Mucosa of descending colon (tissue), 3 donors: Measurements from ENCODE around the gene HSD17B4. TPM values are rescaled to one million over a fixed set of nuclear protein-coding genes. Genes with fewer than 3 reads are reported as not detected.
"Not testable (repeated sequence)": the region's sequence is repeated elsewhere in the genome, so short reads cannot be mapped to it uniquely, and the experiment has no call there.

Experiments
- ATAC-seq: fragments of 200-7000 bp; cut with Tn5 transposase; one replicate; pipeline ENCODE4 v1.9.1; 2020; ENCODE audit warnings: mild to moderate bottlenecking, moderate library complexity
- DNase-seq, 3 donors: peaks; one replicate each; pipeline ENCODE4 v3.0.0-alpha.2; 2020
- H3K36me3 ChIP-seq: fragments of 200-600 bp; one replicate; pipeline ENCODE4 v1.8.0; 2021; ENCODE audit warnings: low read depth, mild to moderate bottlenecking
- H3K4me1 ChIP-seq: fragments of 200-600 bp; one replicate; pipeline ENCODE4 v1.8.0; 2021; ENCODE audit warnings: low read depth, mild to moderate bottlenecking
- H3K4me3 ChIP-seq: fragments of 200-600 bp; one replicate; pipeline ENCODE4 v1.8.0; 2021; ENCODE audit warnings: mild to moderate bottlenecking
- H3K9me3 ChIP-seq: fragments of 200-600 bp; one replicate; pipeline ENCODE4 v1.8.0; 2021; ENCODE audit warnings: mild to moderate bottlenecking
- intact Hi-C, 2 donors: fragments of 100-400 bp; cut with DNase I in 1 of 2; cut with micrococcal nuclease in 1 of 2; formaldehyde crosslinking; loops; one replicate each; pipeline versions ENCODE4 v1.11.0 to v1.11.1; 2022; cut with DNase I, micrococcal nuclease
- total RNA-seq, 3 donors: library from RNA; stranded (reverse); fragmentation: NEBNext Ultra II Directional in 2 of 3; extraction: Animal tissue kit (Norgen Biotek cat#: 25700) in 2 of 3; gene quantifications; one replicate each; pipeline versions ENCODE4 v1.2.1 to v1.2.4, GENCODE V29; 2021 to 2023
- TF ChIP-seq, protein P1 (sequence below): fragments of 200-600 bp; IDR thresholded peaks from one replicate; pipeline ENCODE4 v1.8.0; 2022; ENCODE audit warnings: antibody characterized with exemption, mild to moderate bottlenecking
- donor health status: DM: no; HTN: no; CAD: no; lungs with moderate emphysema.
- donor health status: DM: no; HTN: no; CAD: no.
- donor health status: DM: no; HTN: yes; CAD: no.

Gene HSD17B4
- total RNA-seq, 3 donors from 2014 or later = 178 to 243 (median 235) TPM

DNA sequence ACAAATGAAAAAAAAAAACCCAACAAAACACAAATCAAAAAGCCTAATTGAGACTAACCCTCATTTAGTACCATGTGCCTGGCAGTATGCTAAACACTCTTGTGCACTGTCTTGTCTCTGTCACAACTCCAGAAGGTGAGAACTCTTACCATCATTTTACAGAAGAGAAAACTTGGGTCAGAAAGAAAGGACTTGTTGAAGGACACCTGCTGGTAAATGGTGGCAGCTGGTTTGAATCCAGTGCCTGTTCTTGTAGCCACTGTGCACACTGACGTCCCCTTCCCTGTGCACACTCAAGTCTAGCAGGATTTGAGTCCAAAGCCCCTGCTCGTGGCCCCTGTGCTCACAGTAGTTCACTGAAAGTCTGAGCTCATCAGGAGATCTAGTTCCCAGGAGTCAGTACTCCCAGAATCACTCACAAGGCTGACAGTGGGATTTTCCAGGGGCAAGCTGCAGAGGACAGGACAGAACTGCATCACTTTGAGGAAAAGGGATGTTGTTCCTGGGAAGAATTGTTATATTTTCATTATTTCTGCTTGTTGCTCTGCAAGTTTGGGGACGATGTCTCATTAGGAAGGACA is 43.0 kb upstream of the HSD17B4 start:
- Histone ChIP-seq H3K4me3 (no peak overlapping the region), H3K36me3 (no peaks in the 10 kb centered on the region), H3K9me3 (no peaks in the 10 kb centered on the region), H3K4me1 (peaks cover 6% of the 10 kb centered on the region)
- ATAC-seq (no peak), DNase-seq (no peak)
- TF ChIP-seq, protein P1, sequence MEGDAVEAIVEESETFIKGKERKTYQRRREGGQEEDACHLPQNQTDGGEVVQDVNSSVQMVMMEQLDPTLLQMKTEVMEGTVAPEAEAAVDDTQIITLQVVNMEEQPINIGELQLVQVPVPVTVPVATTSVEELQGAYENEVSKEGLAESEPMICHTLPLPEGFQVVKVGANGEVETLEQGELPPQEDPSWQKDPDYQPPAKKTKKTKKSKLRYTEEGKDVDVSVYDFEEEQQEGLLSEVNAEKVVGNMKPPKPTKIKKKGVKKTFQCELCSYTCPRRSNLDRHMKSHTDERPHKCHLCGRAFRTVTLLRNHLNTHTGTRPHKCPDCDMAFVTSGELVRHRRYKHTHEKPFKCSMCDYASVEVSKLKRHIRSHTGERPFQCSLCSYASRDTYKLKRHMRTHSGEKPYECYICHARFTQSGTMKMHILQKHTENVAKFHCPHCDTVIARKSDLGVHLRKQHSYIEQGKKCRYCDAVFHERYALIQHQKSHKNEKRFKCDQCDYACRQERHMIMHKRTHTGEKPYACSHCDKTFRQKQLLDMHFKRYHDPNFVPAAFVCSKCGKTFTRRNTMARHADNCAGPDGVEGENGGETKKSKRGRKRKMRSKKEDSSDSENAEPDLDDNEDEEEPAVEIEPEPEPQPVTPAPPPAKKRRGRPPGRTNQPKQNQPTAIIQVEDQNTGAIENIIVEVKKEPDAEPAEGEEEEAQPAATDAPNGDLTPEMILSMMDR = no peak
- intact Hi-C loops = no loop called here

DNA sequence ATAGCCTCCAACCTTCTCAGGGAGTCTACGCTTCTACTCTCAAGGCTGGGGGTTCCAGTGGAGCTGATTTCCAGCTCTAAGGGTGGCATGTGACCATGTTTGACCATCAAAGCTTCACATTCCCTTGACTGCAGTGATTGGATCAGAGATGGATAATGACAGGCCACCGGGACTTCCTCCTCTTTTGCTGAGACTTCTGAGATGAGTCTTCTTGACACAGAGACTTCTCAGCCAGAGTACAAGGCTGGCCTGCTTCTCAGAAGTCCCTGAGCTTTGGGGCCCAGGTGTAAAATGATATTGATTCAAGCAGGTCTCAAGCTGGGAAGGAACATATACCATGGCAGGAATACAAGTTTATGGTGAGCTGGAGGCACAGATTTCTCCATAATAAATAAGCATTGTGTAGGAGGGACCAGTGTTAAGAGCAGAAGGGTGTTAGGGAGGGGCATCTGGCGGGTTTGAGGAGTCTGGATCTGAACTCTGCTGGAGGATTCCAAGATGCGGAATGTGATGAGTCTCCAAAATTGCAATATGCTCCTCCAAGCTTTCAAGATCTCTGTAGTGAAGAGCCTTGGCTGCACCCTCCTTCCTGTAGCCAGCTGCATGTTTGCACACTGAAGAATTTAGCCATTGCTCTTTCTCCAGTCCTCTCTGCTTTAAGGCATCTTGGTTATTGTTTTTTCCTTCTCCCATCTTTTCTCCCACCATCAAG is 41.7 kb upstream of the HSD17B4 start:
- no peak for DNase-seq
- TF ChIP-seq, protein P1 = no peak
- intact Hi-C loops = loop anchor here in 1 of 2 donors (5.0 to 10.0 kb wide), 2 partner anchors 146 to 423 kb away; partner anchors contain the start of gene DTWD2
- no peak overlapping the region for H3K4me3 ChIP-seq
- no peak for ATAC-seq
- H3K9me3 ChIP-seq = no peaks in the 10 kb centered on the region
- H3K36me3 ChIP-seq = no peaks in the 10 kb centered on the region
- H3K4me1 ChIP-seq = peaks cover 6% of the 10 kb centered on the region

DNA sequence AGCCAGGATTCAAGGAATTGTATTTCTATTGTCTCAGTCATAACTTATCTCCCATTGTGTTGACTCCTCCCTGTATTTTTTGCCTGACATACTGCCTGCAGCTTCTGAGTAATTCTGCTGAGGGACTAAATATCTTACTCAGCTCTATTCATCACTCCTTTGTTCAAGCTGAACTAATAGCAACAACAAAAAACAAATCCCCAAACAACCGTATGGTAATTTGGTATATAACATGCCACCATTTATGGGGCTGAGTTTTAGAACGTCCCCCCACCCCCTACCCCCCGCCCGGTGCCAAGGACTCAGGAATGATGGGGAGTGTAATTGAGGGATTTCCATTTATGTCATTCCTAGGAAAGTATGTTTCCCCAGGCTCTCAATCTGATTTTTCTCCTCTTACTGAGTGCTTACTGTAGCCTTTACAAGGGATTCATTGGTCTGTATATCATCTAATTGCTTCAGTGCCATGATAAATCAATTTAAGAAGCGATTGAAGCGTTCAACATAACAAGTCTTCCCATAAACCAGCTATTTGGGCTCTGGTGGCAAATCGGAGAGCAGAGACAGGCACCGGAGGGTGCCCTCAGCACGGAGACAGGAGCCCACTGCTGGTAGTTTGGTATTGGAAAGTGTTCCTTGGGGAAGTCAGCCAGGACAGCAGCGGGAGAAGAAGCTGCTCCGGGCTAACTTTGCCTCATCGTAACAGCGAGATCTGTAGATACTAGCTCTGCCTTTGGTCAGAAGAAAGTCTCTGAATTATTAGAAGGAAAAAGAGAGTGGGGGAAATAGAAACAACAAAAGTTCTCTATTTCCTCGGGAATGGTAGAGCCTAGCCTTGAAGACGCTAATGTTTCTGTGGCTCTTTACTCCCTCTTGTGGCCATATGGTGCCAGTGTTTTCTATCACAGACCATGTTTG is 40.7 kb upstream of the HSD17B4 start:
- peaks cover 6% of the 10 kb centered on the region for H3K4me1 ChIP-seq
- DNase-seq (peak in 2 of 3 donors; percentile 54 to 83), ATAC-seq (peak; percentile 96)
- intact Hi-C loops = loop anchor here in 1 of 2 donors (5.0 to 10.0 kb wide), 2 partner anchors 147 to 424 kb away; partner anchors contain the start of gene DTWD2
- no peaks in the 10 kb centered on the region for H3K36me3 ChIP-seq
- no peak overlapping the region for H3K4me3 ChIP-seq
- H3K9me3 ChIP-seq = no peaks in the 10 kb centered on the region
- TF ChIP-seq, protein P1 = peak; percentile 75

DNA sequence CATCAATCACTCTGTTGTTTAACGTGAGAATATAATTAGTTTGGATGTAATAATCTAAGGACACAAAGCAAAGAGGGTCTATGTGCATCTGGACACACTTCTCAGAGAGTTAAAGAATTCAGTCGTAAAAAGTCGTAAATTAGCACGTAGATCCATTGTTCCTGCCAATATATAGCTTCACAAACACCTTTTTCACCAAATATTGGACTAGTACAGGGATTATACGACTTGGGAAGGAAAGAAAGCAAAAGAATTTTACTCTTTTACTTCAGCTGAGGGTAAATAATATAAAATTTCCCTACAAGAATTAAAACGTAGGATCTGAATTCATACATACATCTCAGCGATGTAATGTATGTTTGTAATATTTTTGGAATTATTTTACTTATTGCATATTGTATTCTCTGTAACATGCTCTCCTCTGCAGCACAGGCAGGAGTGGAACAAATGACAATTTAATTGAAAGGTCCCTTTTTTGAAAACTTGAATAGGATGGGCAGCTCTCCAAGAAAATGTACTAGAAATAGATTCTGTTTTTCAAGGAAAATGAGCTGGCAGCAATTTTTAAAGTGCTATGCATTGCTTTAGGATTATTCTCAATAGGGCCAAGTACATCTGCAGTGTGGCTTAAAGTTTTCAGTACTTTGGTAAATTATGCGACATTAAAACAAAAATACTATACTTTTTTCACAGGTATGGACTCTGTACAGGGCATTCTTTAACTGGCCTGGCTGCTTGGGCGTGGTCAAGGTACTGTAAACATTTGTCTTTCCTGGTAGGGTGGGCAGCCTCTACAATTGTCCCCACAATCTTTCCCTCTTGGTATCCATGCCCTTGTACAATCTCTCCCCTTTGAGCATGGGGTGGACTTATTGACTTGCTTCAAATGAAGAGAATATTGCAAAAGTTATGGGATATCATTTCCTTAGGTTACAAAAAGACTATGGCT is 39.7 kb upstream of the HSD17B4 start:
- ATAC-seq (peak; percentile 62), DNase-seq (peak in 2 of 3 donors; percentile 35 to 42)
- H3K9me3 ChIP-seq = no peaks in the 10 kb centered on the region
- intact Hi-C loops = loop anchor here in 1 of 2 donors (5.0 to 10.0 kb wide), 2 partner anchors 148 to 425 kb away; partner anchors contain the start of gene DTWD2
- no peaks in the 10 kb centered on the region for H3K36me3 ChIP-seq
- TF ChIP-seq, protein P1 = no peak
- peaks cover 6% of the 10 kb centered on the region for H3K4me1 ChIP-seq
- H3K4me3 ChIP-seq = no peak overlapping the region

DNA sequence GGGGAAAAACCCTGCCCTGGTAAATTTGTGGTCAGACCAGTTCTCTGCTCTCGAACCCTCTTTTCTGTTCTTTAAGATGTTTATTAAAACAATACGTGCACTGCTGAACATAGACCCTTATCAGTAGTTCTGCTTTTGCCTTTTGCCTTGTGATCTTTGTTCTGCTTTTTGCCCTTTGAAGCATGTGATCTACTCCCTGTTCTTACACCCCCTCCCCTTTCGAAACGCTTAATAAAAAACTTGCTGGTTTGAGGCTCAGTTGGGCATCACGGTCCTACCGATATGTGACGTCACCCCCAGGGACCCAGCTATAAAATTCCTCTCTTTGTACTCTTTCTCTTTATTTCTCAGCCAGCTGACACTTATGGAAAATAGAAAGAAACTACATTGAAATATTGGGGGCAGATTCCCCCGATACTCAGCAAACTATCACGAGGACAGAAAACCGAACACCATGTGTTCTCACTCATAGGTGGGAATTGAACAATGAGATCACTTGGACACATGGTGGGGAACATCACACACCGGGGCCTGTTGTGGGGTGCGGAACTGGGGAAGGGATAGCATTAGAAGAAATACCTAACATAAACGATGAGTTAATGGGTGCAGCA is 38.1 kb upstream of the HSD17B4 start:
- intact Hi-C loops = loop anchor here in 1 of 2 donors (5.0 to 10.0 kb wide), 2 partner anchors 149 to 427 kb away; partner anchors contain the start of gene DTWD2
- H3K9me3 ChIP-seq, H3K4me3 ChIP-seq, ATAC-seq, H3K4me1 ChIP-seq, H3K36me3 ChIP-seq: not testable (repeated sequence)
- peak in 1 of 3 donors; percentile 12 for DNase-seq
